GM10847 (cell line): ENCODE measurements around the gene SLC25A36.

ENCODE experiments used
- POLR2A ChIP-seq: IDR thresholded peaks from 2 replicates; pipeline ENCODE4 v1.6.1; 2011; ENCODE audit not compliant: insufficient read length; ENCODE audit errors: extremely low read depth

The SLC25A36 gene

GRCh38 chr3:140941434-140942220 is at the start of gene SLC25A36:
TSS of gene SLC25A36 (plus strand) at chr3:140941836. CDS start at chr3:140942055, 219 bp downstream.
- TF ChIP-seq POLR2A: peak; percentile 77

- no peak for TF ChIP-seq POLR2A
Measured at GRCh38 chr3:140896997-140897396, 44.6 kb upstream of the SLC25A36 start.

- TF ChIP-seq POLR2A: no peak
Measured at GRCh38 chr3:140898340-140899180, 43.1 kb upstream of the SLC25A36 start.

- no peak for TF ChIP-seq POLR2A
Measured at GRCh38 chr3:140899363-140899762, 42.3 kb upstream of the SLC25A36 start.

- no peak for TF ChIP-seq POLR2A
Measured at GRCh38 chr3:140902791-140903190, 38.8 kb upstream of the SLC25A36 start.

- no peak for TF ChIP-seq POLR2A
Measured at GRCh38 chr3:140903196-140903595, 38.4 kb upstream of the SLC25A36 start.

GRCh38 chr3:140904521-140904920 is 37.1 kb upstream of the SLC25A36 start:
- no peak for TF ChIP-seq POLR2A

GRCh38 chr3:140905559-140905958 is 36.1 kb upstream of the SLC25A36 start:
- no peak for TF ChIP-seq POLR2A

GRCh38 chr3:140906785-140907184 is 34.9 kb upstream of the SLC25A36 start:
- TF ChIP-seq POLR2A: no peak

GRCh38 chr3:140910860-140911259 is 30.8 kb upstream of the SLC25A36 start:
- TF ChIP-seq POLR2A: no peak

- no peak for TF ChIP-seq POLR2A
Measured at GRCh38 chr3:140911822-140912221, 29.8 kb upstream of the SLC25A36 start.

GRCh38 chr3:140913728-140914127 is 27.9 kb upstream of the SLC25A36 start:
- TF ChIP-seq POLR2A: no peak

GRCh38 chr3:140914384-140914945 is 27.2 kb upstream of the SLC25A36 start:
- no peak for TF ChIP-seq POLR2A

GRCh38 chr3:140916603-140917002 is 25.0 kb upstream of the SLC25A36 start:
- TF ChIP-seq POLR2A: no peak

GRCh38 chr3:140917772-140918171 is 23.9 kb upstream of the SLC25A36 start:
- TF ChIP-seq POLR2A: no peak

- TF ChIP-seq POLR2A: no peak
Measured at GRCh38 chr3:140920029-140920428, 21.6 kb upstream of the SLC25A36 start.

- TF ChIP-seq POLR2A: no peak
Measured at GRCh38 chr3:140922634-140923033, 19.0 kb upstream of the SLC25A36 start.
